Left colon (tissue), 2 donors: ENCODE measurements around the gene C6. TPM values are rescaled to one million over a fixed set of nuclear protein-coding genes. Genes with fewer than 3 reads are reported as not detected.

Experiments used
- total RNA-seq, 2 donors: library from RNA; stranded (reverse); fragmentation: NEBNext Ultra II Directional; extraction: Animal tissue kit (Norgen Biotek cat#: 25700); gene quantifications; one replicate each; pipeline ENCODE4 v1.2.1, GENCODE V29; 2021
- donor health status: DM: no; HTN: no; CAD: no.
- donor health status: DM: yes; HTN: yes; CAD: no.

The C6 gene
- total RNA-seq, 2 donors from 2014 or later = 0.92 to 1.0 TPM

Other genes with a start within 250 kb of the C6 start
- not detected for gene MROH2B, start 142.2 kb downstream of the C6 start, total RNA-seq